Measurements from ENCODE around the gene KCNK4.
"Not testable (repeated sequence)": the region's sequence is repeated elsewhere in the genome, so short reads cannot be mapped to it uniquely, and the experiment has no call there.

KCNK4 gene

GRCh38 chr11:64292460-64293254 is 1.6 kb downstream of the KCNK4 start:
- no peak for FAIRE-seq

GRCh38 chr11:64294774-64295173 is 3.7 kb downstream of the KCNK4 start:
- FAIRE-seq: no peak

GRCh38 chr11:64295760-64296159 is 4.7 kb downstream of the KCNK4 start:
- FAIRE-seq: no peak

GRCh38 chr11:64296236-64296635 is 5.1 kb downstream of the KCNK4 start:
- no peak for FAIRE-seq

GRCh38 chr11:64296830-64297698 is 6.0 kb downstream of the KCNK4 start:
- no peak for FAIRE-seq

- no peak for FAIRE-seq
Measured at GRCh38 chr11:64297699-64298358, 6.7 kb downstream of the KCNK4 start.

- no peak for FAIRE-seq
Measured at GRCh38 chr11:64298966-64299846, 8.1 kb downstream of the KCNK4 start.

- FAIRE-seq: no peak
Measured at GRCh38 chr11:64299847-64300648, 8.9 kb downstream of the KCNK4 start, which contains the start of gene CATSPERZ. TSS of gene CATSPERZ (plus strand) at chr11:64300358. CDS start at chr11:64300411, 53 bp downstream.

- no peak for FAIRE-seq
Measured at GRCh38 chr11:64303109-64304031, 12.3 kb downstream of the KCNK4 start.

- FAIRE-seq: no peak
Measured at GRCh38 chr11:64304032-64304315, 12.9 kb downstream of the KCNK4 start.

- peak; percentile 46 for FAIRE-seq
Measured at GRCh38 chr11:64304316-64305072, 13.4 kb downstream of the KCNK4 start.

GRCh38 chr11:64305075-64305690 is 14.1 kb downstream of the KCNK4 start, which contains the start of gene ESRRA:
TSS of gene ESRRA (plus strand) at chr11:64305524. CDS start at chr11:64307180, 1,656 bp downstream.
- peak; percentile 82 for FAIRE-seq

- no peak for FAIRE-seq
Measured at GRCh38 chr11:64305691-64306562, 14.8 kb downstream of the KCNK4 start.

GRCh38 chr11:64306563-64306875 is 15.4 kb downstream of the KCNK4 start:
- no peak for FAIRE-seq

- FAIRE-seq: no peak
Measured at GRCh38 chr11:64306876-64307622, 15.9 kb downstream of the KCNK4 start.

- FAIRE-seq: not testable (repeated sequence)
Measured at GRCh38 chr11:64307795-64308194, 16.7 kb downstream of the KCNK4 start.

- no peak for FAIRE-seq
Measured at GRCh38 chr11:64312947-64313346, 21.8 kb downstream of the KCNK4 start.
